Colon (tissue), 2 donors: ENCODE data around the gene NHERF1.

ENCODE experiments used
- FAIRE-seq: peaks from 2 replicates; lab custom pipeline; 2012; peaks lifted over from hg19 to GRCh38; lab: Jason Lieb, UNC
- donor health status: control.
- donor health status: control.

Gene NHERF1

GRCh38 chr17:74748529-74749278 lies at the start of gene NHERF1:
Gene NHERF1 (plus strand): TSS chr17:74748628. CDS start chr17:74748847, 219 bp downstream.
- no peak for FAIRE-seq

- no peak for FAIRE-seq
These were observed 49.2 kb upstream of the NHERF1 start for GRCh38 chr17:74699236-74699635.

GRCh38 chr17:74702116-74702871 lies 46.1 kb upstream of the NHERF1 start:
- no peak for FAIRE-seq

- no peak for FAIRE-seq
These were observed 45.1 kb upstream of the NHERF1 start for GRCh38 chr17:74703311-74703710.

GRCh38 chr17:74704544-74704943 lies 43.9 kb upstream of the NHERF1 start:
- FAIRE-seq, result no peak

GRCh38 chr17:74711058-74711824 lies 37.2 kb upstream of the NHERF1 start:
- no peak for FAIRE-seq

GRCh38 chr17:74712301-74712700 lies 36.1 kb upstream of the NHERF1 start:
- FAIRE-seq, result no peak

- no peak for FAIRE-seq
These were observed 35.7 kb upstream of the NHERF1 start, which contains the start of gene CD300LF for GRCh38 chr17:74712756-74713155. Gene CD300LF (minus strand): TSS chr17:74712923. CDS start chr17:74712866, 57 bp downstream.

GRCh38 chr17:74713171-74713755 lies 35.2 kb upstream of the NHERF1 start:
- no peak for FAIRE-seq

GRCh38 chr17:74715144-74715543 lies 33.3 kb upstream of the NHERF1 start:
- no peak for FAIRE-seq

- FAIRE-seq, result no peak
These were observed 27.9 kb upstream of the NHERF1 start for GRCh38 chr17:74720506-74720905.

GRCh38 chr17:74722782-74723181 lies 25.6 kb upstream of the NHERF1 start:
- FAIRE-seq, result no peak

- no peak for FAIRE-seq
These were observed 24.5 kb upstream of the NHERF1 start for GRCh38 chr17:74723891-74724290.

GRCh38 chr17:74725111-74725510 lies 23.3 kb upstream of the NHERF1 start:
- no peak for FAIRE-seq

- no peak for FAIRE-seq
These were observed 20.3 kb upstream of the NHERF1 start for GRCh38 chr17:74728033-74728701.

GRCh38 chr17:74728702-74729075 lies 19.7 kb upstream of the NHERF1 start:
- FAIRE-seq, result no peak

- no peak for FAIRE-seq
These were observed 19.1 kb upstream of the NHERF1 start for GRCh38 chr17:74729368-74729767.

- no peak for FAIRE-seq
These were observed 18.6 kb upstream of the NHERF1 start for GRCh38 chr17:74729866-74730265.

- no peak for FAIRE-seq
These were observed 17.7 kb upstream of the NHERF1 start for GRCh38 chr17:74730491-74731346.

GRCh38 chr17:74731347-74731605 lies 17.2 kb upstream of the NHERF1 start:
- no peak for FAIRE-seq
